HCT116 (cell line): ENCODE results near the gene HMX3. TPM values are rescaled to one million over a fixed set of nuclear protein-coding genes. Genes with fewer than 3 reads are reported as not detected.

Source experiments
- ATAC-seq: fragments of 200-7000 bp; cut with Tn5 transposase; 2 replicates; pipeline ENCODE4 v1.9.1; 2020; ENCODE audit warnings: mild to moderate bottlenecking, moderate library complexity
- BruUV-seq: library from RNA; stranded (reverse); fragments of 400-500 nt; replicated peaks from 2 replicates; lab custom pipeline; 2021; lab: Mats Ljungman, UMichigan
- CTCF ChIA-PET: fragments of 300-600 bp; sonication (Branson Sonifier 250); formaldehyde crosslinking; loops from one replicate; lab custom pipeline; 2021; ENCODE audit warnings: antibody characterized with exemption; lab: Charles Lee
- POLR2A ChIA-PET: fragments of 300-600, 350-600 bp; sonication (Branson Sonifier 250); formaldehyde crosslinking; loops from one replicate; lab custom pipeline; 2021; ENCODE audit warnings: antibody characterized with exemption; lab: Charles Lee
- RAD21 ChIA-PET, 2 experiments: fragments of 300-600 bp; sonication (Branson Sonifier 250); formaldehyde crosslinking; loops; one replicate each; lab custom pipeline; 2023; ENCODE audit warnings: low total read pairs in 2 of 2; ENCODE audit not compliant: uncharacterized antibody in 2 of 2, unreplicated experiment in 2 of 2, low non-redundant PET in 1 of 2; lab: Charles Lee
- DNase-seq: peaks from one replicate; pipeline ENCODE4 v3.0.0-alpha.2; 2010; ENCODE audit warnings: low read depth, low spot score
- H2AFZ ChIP-seq: fragments of 200-600 bp; shearing (Covaris generic), sonication (generic); 2 replicates; pipeline ENCODE4 v1.6.1; 2017; ENCODE audit warnings: low read depth, mixed run types, mixed read lengths, antibody characterized with exemption, low read length; ENCODE audit not compliant: poor library complexity, severe bottlenecking
- H3K27ac ChIP-seq: 2 replicates; pipeline ENCODE4 v1.5.1; 2012; ENCODE audit warnings: low read depth, low read length
- H3K27me3 ChIP-seq: fragments of 200-600 bp; sonication (generic); 2 replicates; pipeline ENCODE4 v1.6.1; 2016; ENCODE audit warnings: mixed run types, low read length, mixed read lengths; ENCODE audit not compliant: insufficient read depth
- H3K36me3 ChIP-seq, 2 experiments: fragments of 200-500 bp in 1 of 2; fragments of 200-600 bp in 1 of 2; sonication (Bioruptor generic) in 1 of 2; sonication (generic) in 1 of 2; 2 replicates each; pipeline versions ENCODE4 v1.5.1 to v1.6.1; 2014 to 2016; ENCODE audit warnings: low read length in 2 of 2, inconsistent platforms in 1 of 2, mixed read lengths in 1 of 2, mixed run types in 1 of 2; ENCODE audit not compliant: insufficient read depth in 2 of 2, control insufficient read depth in 1 of 2
- H3K4me1 ChIP-seq, 2 experiments: fragments of 200-600 bp in 1 of 2; sonication (generic) in 1 of 2; 2 replicates each; pipeline versions ENCODE4 v1.5.1 to v1.6.1; 2012 to 2017; ENCODE audit warnings: low read length in 2 of 2, inconsistent platforms in 1 of 2, mild to moderate bottlenecking in 1 of 2, mixed read lengths in 1 of 2, mixed run types in 1 of 2, moderate library complexity in 1 of 2; ENCODE audit not compliant: insufficient read depth in 2 of 2, control insufficient read depth in 1 of 2
- H3K4me2 ChIP-seq: fragments of 200-600 bp; sonication (generic); 2 replicates; pipeline ENCODE4 v1.6.1; 2017; ENCODE audit warnings: mixed run types, low read length, mixed read lengths
- H3K4me3 ChIP-seq, 2 experiments: fragments of 200-600 bp in 1 of 2; sonication (generic) in 1 of 2; replicated peaks in 1 of 2; 2 replicates each; pipeline ENCODE4 v1.5.1; 2011 to 2016; ENCODE audit warnings: low read length in 2 of 2, control low read depth in 1 of 2, low read depth in 1 of 2, mild to moderate bottlenecking in 1 of 2, mixed read lengths in 1 of 2, mixed run types in 1 of 2
- H3K79me2 ChIP-seq: fragments of 200-600 bp; sonication (generic); 2 replicates; pipeline ENCODE4 v1.6.1; 2017; ENCODE audit warnings: mild to moderate bottlenecking, mixed run types, low read length, moderate library complexity, mixed read lengths; ENCODE audit not compliant: insufficient read depth
- H3K9ac ChIP-seq: fragments of 200-600 bp; sonication (generic); 2 replicates; pipeline ENCODE4 v1.6.1; 2016; ENCODE audit warnings: low read length, mixed read lengths
- H3K9me2 ChIP-seq: fragments of 200-600 bp; sonication (generic), shearing (Covaris generic); 2 replicates; pipeline ENCODE4 v1.6.1; 2017; ENCODE audit warnings: mixed run types, mild to moderate bottlenecking, moderate library complexity; ENCODE audit not compliant: insufficient read depth
- H3K9me3 ChIP-seq, 2 experiments: fragments of 200-500 bp in 1 of 2; fragments of 200-600 bp in 1 of 2; sonication (Bioruptor generic) in 1 of 2; sonication (generic) in 1 of 2; 2 replicates each; pipeline ENCODE4 v1.6.1; 2014 to 2017; ENCODE audit warnings: low read length in 2 of 2, mixed read lengths in 2 of 2, inconsistent platforms in 1 of 2, low read depth in 1 of 2, mild to moderate bottlenecking in 1 of 2, mixed run types in 1 of 2, moderate library complexity in 1 of 2; ENCODE audit not compliant: control insufficient read depth in 1 of 2, insufficient read depth in 1 of 2
- H4K20me1 ChIP-seq: fragments of 200-600 bp; sonication (generic), shearing (Covaris generic); 2 replicates; pipeline ENCODE4 v1.6.1; 2017; ENCODE audit warnings: mixed run types, mild to moderate bottlenecking, moderate library complexity; ENCODE audit not compliant: insufficient read depth
- CEBPB ChIP-seq: IDR thresholded peaks from 2 replicates; pipeline ENCODE4 v1.6.1; 2012; ENCODE audit warnings: low read depth
- EZH2 ChIP-seq: fragments of 200-600 bp; sonication (generic); IDR thresholded peaks from 2 replicates; pipeline ENCODE4 v1.6.1; 2017; ENCODE audit warnings: antibody characterized with exemption, mixed run types
- MAX ChIP-seq: IDR thresholded peaks from 2 replicates; pipeline ENCODE4 v1.6.1; 2012
- POLR2A ChIP-seq: IDR thresholded peaks from 2 replicates; pipeline ENCODE4 v1.7.0; 2011; ENCODE audit warnings: borderline replicate concordance; ENCODE audit not compliant: insufficient read depth, insufficient read length; ENCODE audit errors: extremely low read depth
- SIN3A ChIP-seq: IDR thresholded peaks from 2 replicates; pipeline ENCODE4 v1.6.1; 2012; ENCODE audit warnings: low read depth
- SP1 ChIP-seq: IDR thresholded peaks from 2 replicates; pipeline ENCODE4 v1.6.1; 2012; ENCODE audit warnings: low read depth
- ZBTB33 ChIP-seq: IDR thresholded peaks from 2 replicates; pipeline ENCODE4 v1.6.1; 2011; ENCODE audit warnings: mild to moderate bottlenecking, low read length, moderate library complexity; ENCODE audit not compliant: insufficient replicate concordance; ENCODE audit errors: extremely low read depth
- intact Hi-C: fragments of 100-400 bp; cut with micrococcal nuclease; formaldehyde crosslinking; loops from 2 replicates; pipeline ENCODE4 v1.10.0; 2022
- total RNA-seq: library from RNA; stranded (reverse); gene quantifications from one replicate; pipeline ENCODE4 v1.2.1, GENCODE V29; 2021; ENCODE audit not compliant: unreplicated experiment

Gene HMX3
- total RNA-seq, 1 experiment from 2014 or later, result not detected

DNA sequence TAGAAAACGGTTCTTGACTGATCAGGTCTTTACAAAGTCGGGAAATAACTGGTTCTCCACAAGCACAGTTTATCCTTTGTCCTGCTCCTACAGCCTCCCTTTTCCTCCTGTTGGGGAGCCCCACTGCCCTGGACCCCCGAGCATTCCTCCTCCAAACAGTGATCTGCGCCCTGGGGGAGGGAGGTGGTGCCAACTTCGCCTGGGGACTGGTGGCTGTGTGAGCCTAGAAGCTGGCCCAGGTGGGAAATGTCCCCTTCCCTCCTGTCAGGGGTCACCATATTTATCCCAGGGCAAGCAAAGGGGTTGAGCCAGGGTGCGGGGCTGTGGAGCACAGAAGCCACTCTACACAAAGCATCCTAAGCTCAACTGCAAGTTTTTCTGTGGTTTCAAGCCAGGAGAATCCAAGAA is 5.2 kb downstream of the HMX3 start:
- Histone ChIP-seq H3K27ac (no peak overlapping the region), H3K4me2 (no peak overlapping the region), H2AFZ (no peak overlapping the region), H3K36me3 (no peaks in the 10 kb centered on the region), H3K9ac (no peak overlapping the region), H3K4me3 (no peak overlapping the region), H3K27me3 (no peaks in the 10 kb centered on the region), H3K9me2 (no peaks in the 10 kb centered on the region), H3K9me3 (no peaks in the 10 kb centered on the region), H3K79me2 (no peaks in the 10 kb centered on the region), H4K20me1 (no peaks in the 10 kb centered on the region), H3K4me1 (peaks cover 5 to 8% of the 10 kb centered on the region in 2 experiments; a peak in 1 of 4 replicates)
- intact Hi-C loops, result no loop called here
- BruUV-seq, result no TSS peak
- TF ChIP-seq ZBTB33 (no peak), CEBPB (no peak), POLR2A (no peak), SP1 (no peak), EZH2 (no peak), SIN3A (no peak)
- ChIA-PET CTCF (no interaction called here), POLR2A (no interaction called here), RAD21 (no interaction called here)
- DNase-seq (no peak), ATAC-seq (no peak)

DNA sequence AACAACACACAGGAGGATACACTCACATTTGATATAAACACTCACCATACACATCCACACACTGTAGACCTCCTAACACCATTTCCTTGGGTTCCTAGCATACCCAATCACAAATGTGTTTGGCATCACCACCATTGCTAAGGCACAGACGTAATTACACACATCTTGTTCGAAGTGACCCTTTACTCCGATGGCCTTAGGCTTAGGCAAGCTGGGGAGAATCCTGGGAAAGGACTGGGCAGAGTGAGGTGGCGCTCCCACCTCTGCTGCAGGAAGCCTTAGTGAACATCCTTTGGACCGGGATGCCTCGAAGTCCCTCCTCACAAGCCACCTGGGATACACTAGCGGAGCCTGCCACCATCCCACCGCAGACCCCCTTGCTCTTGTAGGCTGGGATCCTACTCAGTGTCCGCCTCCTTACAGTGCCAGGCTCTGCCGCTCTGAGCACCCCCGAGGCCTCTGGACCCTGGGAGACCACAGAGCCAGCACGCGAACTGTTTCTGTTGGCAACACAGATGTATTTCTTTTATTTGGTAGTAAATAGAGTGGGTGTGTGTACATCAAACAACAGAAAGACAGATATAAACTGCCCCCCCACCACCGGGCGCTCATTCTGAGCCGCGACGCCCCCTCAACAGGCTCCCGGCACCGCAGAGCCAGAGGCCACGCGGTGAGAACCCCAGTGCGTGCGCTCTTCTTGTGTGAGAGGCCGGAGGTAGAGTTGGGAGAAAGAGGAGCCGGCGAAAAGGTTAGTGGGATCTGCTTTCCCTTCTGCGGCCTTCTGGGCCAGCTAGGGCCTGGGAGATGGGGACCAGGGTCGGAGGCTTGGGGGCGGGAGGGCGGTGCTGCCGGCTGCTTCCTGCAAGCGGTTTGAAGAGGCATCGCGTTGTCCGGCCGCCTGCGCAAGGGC is 6.3 kb downstream of the HMX3 start:
- Histone ChIP-seq H3K79me2 (no peaks in the 10 kb centered on the region), H3K27ac (no peak overlapping the region), H3K36me3 (no peaks in the 10 kb centered on the region), H3K4me2 (no peak overlapping the region), H3K9me3 (no peaks in the 10 kb centered on the region), H3K4me1 (peaks cover 5 to 8% of the 10 kb centered on the region in 2 experiments; a peak in 1 of 4 replicates), H3K9ac (no peak overlapping the region), H3K4me3 (no peak overlapping the region), H3K27me3 (no peaks in the 10 kb centered on the region), H4K20me1 (no peaks in the 10 kb centered on the region), H2AFZ (no peak overlapping the region), H3K9me2 (no peaks in the 10 kb centered on the region)
- no peak for ATAC-seq
- RAD21 ChIA-PET, result no interaction called here
- no peak for TF ChIP-seq MAX
- POLR2A ChIA-PET, result no interaction called here
- DNase-seq, result no peak
- intact Hi-C loops, result no loop called here
- no TSS peak for BruUV-seq
- CTCF ChIA-PET, result no interaction called here
